H1 (cell line): ENCODE measurements around the gene MUSTN1. TPM values are rescaled to one million over a fixed set of nuclear protein-coding genes. Genes with fewer than 3 reads are reported as not detected.

Experiments
- CTCF ChIA-PET: fragments of 300-600 bp; sonication (Branson Sonifier 250); formaldehyde crosslinking; loops from one replicate; lab custom pipeline; 2021; ENCODE audit not compliant: partially characterized antibody; lab: Charles Lee
- POLR2A ChIA-PET: fragments of 300-600 bp; sonication (Branson Sonifier 250); formaldehyde crosslinking; loops from one replicate; lab custom pipeline; 2021; ENCODE audit warnings: inconsistent platforms; ENCODE audit not compliant: partially characterized antibody; lab: Charles Lee
- DNase-seq, 2 experiments: peaks; one replicate each; pipeline versions ENCODE4 v3.0.0 to v3.0.0-alpha.2; 2010 to 2022; ENCODE audit warnings: low spot score in 2 of 2, low read depth in 1 of 2, mixed read lengths in 1 of 2
- FAIRE-seq: peaks from 2 replicates; lab custom pipeline; 2011; peaks lifted over from hg19 to GRCh38; lab: Jason Lieb, UNC
- H2AFZ ChIP-seq: 2 replicates; pipeline ENCODE4 v1.8.1; 2012; ENCODE audit warnings: low read length, inconsistent platforms
- H2AK5ac ChIP-seq: 2 replicates; pipeline ENCODE4 v1.6.1; 2013; ENCODE audit warnings: low read depth, low read length
- H2BK120ac ChIP-seq: replicated peaks from 2 replicates; pipeline ENCODE3; 2013; ENCODE audit warnings: low read depth, low read length, inconsistent platforms
- H2BK12ac ChIP-seq: 2 replicates; pipeline ENCODE4 v1.6.1; 2013; ENCODE audit warnings: low read depth, low read length
- H2BK15ac ChIP-seq: 2 replicates; pipeline ENCODE4 v1.6.1; 2013; ENCODE audit warnings: low read length
- H2BK20ac ChIP-seq: 2 replicates; pipeline ENCODE4 v1.6.1; 2013; ENCODE audit warnings: low read length
- H2BK5ac ChIP-seq: 2 replicates; pipeline ENCODE4 v1.6.1; 2013; ENCODE audit warnings: low read depth, low read length
- H3K14ac ChIP-seq: 2 replicates; pipeline ENCODE4 v1.6.1; 2013; ENCODE audit warnings: inconsistent platforms; ENCODE audit not compliant: insufficient read length
- H3K18ac ChIP-seq: 2 replicates; pipeline ENCODE4 v1.6.1; 2013; ENCODE audit warnings: low read length; ENCODE audit errors: extremely low read depth
- H3K23ac ChIP-seq: 2 replicates; pipeline ENCODE4 v1.6.1; 2013; ENCODE audit warnings: inconsistent platforms; ENCODE audit not compliant: insufficient read length
- H3K23me2 ChIP-seq: 2 replicates; pipeline ENCODE4 v1.6.1; 2013; ENCODE audit warnings: low read depth, low read length
- H3K27ac ChIP-seq: 2 replicates; pipeline ENCODE4 v1.6.1; 2011; ENCODE audit warnings: low read depth, low read length, inconsistent platforms
- H3K27me3 ChIP-seq, 4 experiments: replicated peaks in 1 of 4; 1 replicate in 1 of 4; 2 replicates in 3 of 4; pipeline versions ENCODE4 v1.6.1 to v1.8.1; 2011 to 2013; ENCODE audit warnings: low read length in 3 of 4, mild to moderate bottlenecking in 3 of 4, inconsistent platforms in 2 of 4, mixed read lengths in 2 of 4, moderate library complexity in 1 of 4; ENCODE audit not compliant: control insufficient read depth in 3 of 4, insufficient read depth in 3 of 4; ENCODE audit errors: extremely low read depth in 1 of 4
- H3K36me3 ChIP-seq, 4 experiments: 2 replicates each; pipeline versions ENCODE4 v1.6.1 to v1.8.1; 2011 to 2013; ENCODE audit warnings: mild to moderate bottlenecking in 4 of 4, low read length in 3 of 4, moderate library complexity in 2 of 4, control low read depth in 1 of 4, inconsistent platforms in 1 of 4; ENCODE audit not compliant: insufficient read depth in 4 of 4, control insufficient read depth in 2 of 4
- H3K4ac ChIP-seq: replicated peaks from 2 replicates; pipeline ENCODE3; 2013; ENCODE audit warnings: low read length, low read depth, mixed read lengths, inconsistent platforms; ENCODE audit not compliant: insufficient read length
- H3K4me1 ChIP-seq, 4 experiments: replicated peaks in 1 of 4; 1 replicate in 1 of 4; 2 replicates in 3 of 4; pipeline versions ENCODE4 v1.6.1 to v1.8.1; 2011 to 2013; ENCODE audit warnings: low read length in 3 of 4, inconsistent platforms in 2 of 4, mixed read lengths in 1 of 4; ENCODE audit not compliant: insufficient read depth in 4 of 4, control insufficient read depth in 3 of 4
- H3K4me2 ChIP-seq, 2 experiments: 2 replicates each; pipeline versions ENCODE4 v1.6.1 to v1.8.1; 2011 to 2013; ENCODE audit warnings: low read depth in 2 of 2, low read length in 2 of 2, control low read depth in 1 of 2, inconsistent platforms in 1 of 2, mild to moderate bottlenecking in 1 of 2; ENCODE audit not compliant: insufficient read depth in 1 of 2
- H3K4me3 ChIP-seq, 4 experiments: fragments of 200-600, 300-600 bp in 1 of 4; sonication (generic), shearing (Covaris generic), sonication (Bioruptor Twin) in 1 of 4; 2 replicates each; pipeline versions ENCODE4 v1.5.1 to v1.8.1; 2011 to 2016; ENCODE audit warnings: low read length in 4 of 4, low read depth in 3 of 4, control low read depth in 2 of 4, inconsistent platforms in 2 of 4, mild to moderate bottlenecking in 2 of 4, mixed read lengths in 1 of 4, moderate library complexity in 1 of 4; ENCODE audit not compliant: insufficient read depth in 2 of 4; ENCODE audit errors: extremely low read depth in 1 of 4
- H3K56ac ChIP-seq: replicated peaks from 2 replicates; pipeline ENCODE3; 2013; ENCODE audit warnings: low read depth, mild to moderate bottlenecking, mixed read lengths, low read length, inconsistent platforms; ENCODE audit not compliant: insufficient read length
- H3K79me1 ChIP-seq: 2 replicates; pipeline ENCODE4 v1.6.1; 2013; ENCODE audit warnings: low read depth, low read length, control low read depth
- H3K79me2 ChIP-seq, 2 experiments: 2 replicates each; pipeline versions ENCODE4 v1.6.1 to v1.8.1; 2012 to 2013; ENCODE audit warnings: low read length in 2 of 2, mild to moderate bottlenecking in 2 of 2, inconsistent platforms in 1 of 2; ENCODE audit not compliant: insufficient read depth in 2 of 2, control insufficient read depth in 1 of 2
- H3K9ac ChIP-seq, 4 experiments: replicated peaks in 1 of 4; 1 replicate in 1 of 4; 2 replicates in 3 of 4; pipeline versions ENCODE4 v1.6.1 to v1.8.1; 2011 to 2013; ENCODE audit warnings: low read depth in 3 of 4, low read length in 3 of 4, control low read depth in 2 of 4, mild to moderate bottlenecking in 2 of 4, moderate library complexity in 2 of 4, inconsistent platforms in 1 of 4; ENCODE audit errors: extremely low read depth in 1 of 4
- H3K9me3 ChIP-seq, 2 experiments: 2 replicates each; pipeline versions ENCODE4 v1.6.1 to v1.8.1; 2012 to 2013; ENCODE audit warnings: mild to moderate bottlenecking in 2 of 2, moderate library complexity in 2 of 2, control low read depth in 1 of 2, inconsistent platforms in 1 of 2, low read depth in 1 of 2, low read length in 1 of 2, mixed read lengths in 1 of 2; ENCODE audit not compliant: insufficient read depth in 2 of 2
- H4K20me1 ChIP-seq, 2 experiments: replicated peaks in 1 of 2; 2 replicates each; pipeline versions ENCODE3 to v1.8.1; 2011 to 2013; ENCODE audit warnings: inconsistent platforms in 2 of 2, low read length in 2 of 2, mild to moderate bottlenecking in 1 of 2; ENCODE audit not compliant: insufficient read depth in 2 of 2, control insufficient read depth in 1 of 2
- H4K5ac ChIP-seq: 2 replicates; pipeline ENCODE4 v1.6.1; 2013; ENCODE audit warnings: low read length, low read depth, mixed read lengths, inconsistent platforms; ENCODE audit not compliant: insufficient read length
- H4K8ac ChIP-seq: 2 replicates; pipeline ENCODE4 v1.8.0; 2013; ENCODE audit warnings: mild to moderate bottlenecking, moderate library complexity, low read length, inconsistent platforms; ENCODE audit not compliant: insufficient read depth; ENCODE audit errors: extremely low read depth
- H4K91ac ChIP-seq: replicated peaks from 2 replicates; pipeline ENCODE3; 2013; ENCODE audit warnings: low read length, mixed read lengths, inconsistent platforms; ENCODE audit not compliant: insufficient read length
- ASH2L ChIP-seq: fragments of 200-600, 300-600 bp; sonication (generic); IDR thresholded peaks from one replicate; pipeline ENCODE4 v1.7.1; 2017; ENCODE audit warnings: low read length
- CBX5 ChIP-seq: fragments of 300-800, 300-1000 bp; sonication (generic); IDR thresholded peaks from 2 replicates; pipeline ENCODE4 v1.7.1; 2016; ENCODE audit warnings: antibody characterized with exemption, low read length, low read depth
- CEBPB ChIP-seq: IDR thresholded peaks from 2 replicates; pipeline ENCODE4 v1.6.1; 2012; ENCODE audit warnings: low read depth, low read length
- GABPA ChIP-seq: IDR thresholded peaks from 2 replicates; pipeline ENCODE4 v1.6.1; 2011; ENCODE audit warnings: mild to moderate bottlenecking, low read length, moderate library complexity, borderline replicate concordance; ENCODE audit not compliant: insufficient read depth
- GTF2F1 ChIP-seq: IDR thresholded peaks from 2 replicates; pipeline ENCODE4 v1.6.1; 2012; ENCODE audit warnings: low read depth, low read length, improper control_type of control experiment, borderline replicate concordance
- MAFK ChIP-seq: IDR thresholded peaks from 2 replicates; pipeline ENCODE4 v1.6.1; 2012; ENCODE audit warnings: low read depth, mild to moderate bottlenecking, improper control_type of control experiment, low read length
- MAX ChIP-seq: IDR thresholded peaks from 2 replicates; pipeline ENCODE4 v1.6.1; 2012; ENCODE audit warnings: inconsistent platforms
- RFX5 ChIP-seq: IDR thresholded peaks from 2 replicates; pipeline ENCODE4 v1.6.1; 2011; ENCODE audit warnings: low read depth, low read length, improper control_type of control experiment, borderline replicate concordance
- SIN3A ChIP-seq, 2 experiments: IDR thresholded peaks in 1 of 2; conservative IDR thresholded peaks in 1 of 2; 2 replicates each; pipeline ENCODE4 v1.6.1; 2011 to 2012; ENCODE audit warnings: low read length in 2 of 2, improper control_type of control experiment in 1 of 2, low read depth in 1 of 2, mild to moderate bottlenecking in 1 of 2
- WGBS, 2 experiments: shearing (Covaris generic) in 1 of 2; methylation state at CpG; one replicate each; pipeline versions ENCODE4 v1.1.6 to v1.1.7; 2013 to 2015; ENCODE audit warnings: low lambda C conversion rate in 2 of 2, mixed read lengths in 2 of 2, inconsistent platforms in 1 of 2, low coverage in 1 of 2, missing lambda C conversion rate in 1 of 2; ENCODE audit not compliant: insufficient replicate concordance in 2 of 2, insufficient coverage in 1 of 2, insufficient read length in 1 of 2; ENCODE audit errors: extremely low coverage in 1 of 2, missing lambda C conversion rate in 1 of 2; 5-methylcytosine and 5-hydroxymethylcytosine counted together
- polyA plus RNA-seq, 7 experiments: library from polyadenylated mRNA; depleted of rRNA in 3 of 7; stranded (reverse) in 5 of 7; unstranded in 2 of 7; fragments of >200 nt in 5 of 7; fragments of 200-250 nt in 2 of 7; gene quantifications; 1 replicate in 5 of 7; 2 replicates in 1 of 7; 4 replicates in 1 of 7; pipeline versions ENCODE4 v1.2.1 to v1.2.3, GENCODE V29; 2011 to 2013; ENCODE audit warnings: missing spikeins in 2 of 7, mixed read lengths in 2 of 7
- total RNA-seq: library from RNA; stranded (reverse); fragmentation: NEBNext Ultra II Directional; extraction: Animal tissue kit (Norgen Biotek cat#: 25700); gene quantifications from 2 replicates; pipeline ENCODE4 v1.2.1, GENCODE V29; 2021
- TF ChIP-seq, protein P1 (sequence below): IDR thresholded peaks from 2 replicates; pipeline ENCODE4 v1.6.1; 2011; ENCODE audit warnings: low read length, improper control_type of control experiment

MUSTN1 gene
- total and polyA plus RNA-seq, 2 of the 8 experiments (the other 6 are each of a cell fraction or from before 2014, with no cell fraction given) = 1.1 to 2.4 TPM

DNA sequence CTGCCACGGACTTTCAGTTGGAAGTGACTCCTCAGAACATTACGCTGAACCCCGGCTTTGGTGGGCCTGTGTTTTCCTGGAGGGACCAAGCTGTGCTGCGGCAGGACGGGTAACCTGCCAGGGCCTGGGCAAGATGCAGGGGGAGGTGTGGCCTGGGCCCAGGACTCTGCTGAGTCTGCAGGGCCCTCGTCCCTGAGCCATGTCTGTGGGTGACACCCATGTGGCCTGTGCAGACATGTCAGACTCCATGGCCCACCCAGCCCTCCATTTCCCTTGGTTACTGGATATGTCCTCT, 45.1 kb downstream of the MUSTN1 start:
- no peak overlapping the region for H2AK5ac ChIP-seq
- H3K56ac ChIP-seq = no peak overlapping the region
- H3K4me3 ChIP-seq = no peak overlapping the region
- 98% methylated on average over 6 of the region's 6 CpGs; no CpG with 5 or more reads in 1 of the 2 experiments for WGBS, 2 experiments
- H4K20me1 ChIP-seq = peaks cover 0 to 3% of the 10 kb centered on the region in 2 experiments
- no peaks in the 10 kb centered on the region for H3K9me3 ChIP-seq
- no peak overlapping the region for H3K9ac ChIP-seq
- H3K27me3 ChIP-seq = no peaks in the 10 kb centered on the region
- no peak overlapping the region for H3K4me2 ChIP-seq
- no peak overlapping the region for H3K14ac ChIP-seq
- no peak overlapping the region for H2BK15ac ChIP-seq
- no peak for DNase-seq
- no peak overlapping the region for H3K23ac ChIP-seq
- no peak for FAIRE-seq
- no peaks in the 10 kb centered on the region for H3K79me2 ChIP-seq
- H3K23me2 ChIP-seq = no peaks in the 10 kb centered on the region
- no peak overlapping the region for H4K91ac ChIP-seq
- no peak overlapping the region for H4K5ac ChIP-seq
- H3K36me3 ChIP-seq = no peaks in the 10 kb centered on the region
- no peak overlapping the region for H2BK120ac ChIP-seq
- no peak overlapping the region for H3K4ac ChIP-seq
- H3K79me1 ChIP-seq = no peaks in the 10 kb centered on the region
- H3K18ac ChIP-seq = no peak overlapping the region
- POLR2A ChIA-PET = interaction anchor here (0.8 to 1.0 kb wide), 3 partner anchors 10 to 21 kb away, joined by 3 read pairs; partner anchors contain the start of gene NEK4
- H2BK12ac ChIP-seq = no peak overlapping the region
- H3K4me1 ChIP-seq = no peaks in the 10 kb centered on the region
- no peak overlapping the region for H2BK5ac ChIP-seq
- peak overlapping the region; percentile 35; the same call in 1 of the 2 replicates for H4K8ac ChIP-seq
- no peak overlapping the region for H3K27ac ChIP-seq
- H2BK20ac ChIP-seq = no peak overlapping the region
- CTCF ChIA-PET = interaction anchor here (0.9 to 2.3 kb wide), 4 partner anchors 9 to 38 kb away, joined by 3 to 16 read pairs (median 4); no protein-coding TSS in a partner anchor
- no peak overlapping the region for H2AFZ ChIP-seq
- no peak for TF ChIP-seq SIN3A (conservative IDR thresholded peaks at IDR 0.05 in 1 of 2, IDR thresholded peaks at IDR 0.05 in 1 of 2; ENCODE audit: low read depth in 1 of 2, low read length in 2 of 2)
- TF ChIP-seq CEBPB = no peak
- TF ChIP-seq GABPA = no peak
- TF ChIP-seq GTF2F1 = no peak
- no peak for TF ChIP-seq RFX5
- TF ChIP-seq MAFK = no peak
- no peak for TF ChIP-seq MAX
- TF ChIP-seq, protein P1, sequence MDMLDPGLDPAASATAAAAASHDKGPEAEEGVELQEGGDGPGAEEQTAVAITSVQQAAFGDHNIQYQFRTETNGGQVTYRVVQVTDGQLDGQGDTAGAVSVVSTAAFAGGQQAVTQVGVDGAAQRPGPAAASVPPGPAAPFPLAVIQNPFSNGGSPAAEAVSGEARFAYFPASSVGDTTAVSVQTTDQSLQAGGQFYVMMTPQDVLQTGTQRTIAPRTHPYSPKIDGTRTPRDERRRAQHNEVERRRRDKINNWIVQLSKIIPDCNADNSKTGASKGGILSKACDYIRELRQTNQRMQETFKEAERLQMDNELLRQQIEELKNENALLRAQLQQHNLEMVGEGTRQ = no peak
- no peak for TF ChIP-seq ASH2L
- TF ChIP-seq CBX5 = no peak
